GM13976 (cell line): Measurements from ENCODE around the gene CUL4B.

Experiments used
- DNase-seq: peaks from one replicate; pipeline ENCODE4 v3.0.0; 2012; ENCODE audit warnings: low spot score
- CTCF ChIP-seq: IDR thresholded peaks from 2 replicates; pipeline ENCODE4 v1.5.1; 2012; ENCODE audit warnings: borderline replicate concordance, mild to moderate bottlenecking; ENCODE audit not compliant: insufficient read depth; ENCODE audit errors: extremely low read depth, missing control alignments, control extremely low read depth
- in situ Hi-C: fragments of 300-500 bp; cut with MboI; formaldehyde crosslinking; loops from one replicate; pipeline ENCODE4 v1.12.0; 2022; ENCODE audit warnings: low sequenced_read_pairs, mixed read lengths, inconsistent platforms; ENCODE audit not compliant: unreplicated experiment

CUL4B gene

GRCh38 chrX:120570011-120570600, 9.3 kb upstream of the CUL4B start:
- TF ChIP-seq CTCF: no peak
- no peak for DNase-seq
- in situ Hi-C loops: no loop called here

- in situ Hi-C loops: no loop called here
- no peak for TF ChIP-seq CTCF
- no peak for DNase-seq
These were observed 7.8 kb upstream of the CUL4B start for GRCh38 chrX:120568609-120569008.

- no peak for TF ChIP-seq CTCF
- no peak for DNase-seq
- in situ Hi-C loops: no loop called here
These were observed 7.3 kb upstream of the CUL4B start for GRCh38 chrX:120568035-120568434.

GRCh38 chrX:120566817-120567216, 6.1 kb upstream of the CUL4B start:
- TF ChIP-seq CTCF: no peak
- in situ Hi-C loops: no loop called here
- no peak for DNase-seq

- no peak for TF ChIP-seq CTCF
- no peak for DNase-seq
- in situ Hi-C loops: no loop called here
These were observed 4.2 kb upstream of the CUL4B start for GRCh38 chrX:120564925-120565324.

GRCh38 chrX:120562569-120562926, 1.8 kb upstream of the CUL4B start:
- no peak for DNase-seq
- no peak for TF ChIP-seq CTCF
- in situ Hi-C loops: no loop called here
